CD4-positive, alpha-beta memory T cell (primary cell): ENCODE data around the gene WNK1. TPM values are rescaled to one million over a fixed set of nuclear protein-coding genes. Genes with fewer than 3 reads are reported as not detected.

Experiments
- CTCF ChIA-PET: fragments of 350-600 bp; sonication (Branson Sonifier 250); formaldehyde crosslinking; loops from one replicate; lab custom pipeline; 2021; ENCODE audit warnings: inconsistent platforms; ENCODE audit not compliant: partially characterized antibody; lab: Charles Lee
- POLR2A ChIA-PET: fragments of 350-600 bp; sonication (Branson Sonifier 250); formaldehyde crosslinking; loops from one replicate; lab custom pipeline; 2021; ENCODE audit not compliant: partially characterized antibody; lab: Charles Lee
- DNase-seq, 5 donors: peaks; one replicate each; pipeline versions ENCODE4 v3.0.0 to v3.0.0-alpha.2; 2020 to 2022; ENCODE audit warnings: mixed read lengths in 1 of 5
- H3K27ac ChIP-seq: one replicate; pipeline ENCODE4 v1.7.0; 2013; ENCODE audit warnings: low read depth, low read length
- H3K27me3 ChIP-seq: 2 replicates; pipeline ENCODE4 v1.7.0; 2013; ENCODE audit warnings: mild to moderate bottlenecking, low read length, moderate library complexity; ENCODE audit not compliant: insufficient read depth
- H3K36me3 ChIP-seq: 2 replicates; pipeline ENCODE4 v1.7.0; 2013; ENCODE audit warnings: mild to moderate bottlenecking, low read length, moderate library complexity; ENCODE audit not compliant: insufficient read depth
- H3K4me1 ChIP-seq: 2 replicates; pipeline ENCODE4 v1.7.0; 2013; ENCODE audit warnings: mild to moderate bottlenecking, low read length, moderate library complexity; ENCODE audit not compliant: insufficient read depth
- H3K4me3 ChIP-seq, 2 donors: one replicate each; pipeline ENCODE4 v1.7.0; 2013; ENCODE audit warnings: low read length in 2 of 2, mild to moderate bottlenecking in 1 of 2
- H3K9me3 ChIP-seq, 2 donors: one replicate each; pipeline ENCODE4 v1.7.0; 2013; ENCODE audit warnings: low read length in 2 of 2, control low read depth in 1 of 2; ENCODE audit not compliant: control insufficient read depth in 1 of 2
- H3K27ac Mint-ChIP-seq, 7 donors: one replicate each; pipeline ENCODE4 v1.8.0; 2020 to 2021; ENCODE audit warnings: mixed read lengths in 7 of 7, mild to moderate bottlenecking in 6 of 7, inconsistent platforms in 3 of 7, moderate library complexity in 3 of 7
- H3K27me3 Mint-ChIP-seq, 2 donors: one replicate each; pipeline ENCODE4 v1.8.0; 2020 to 2021; ENCODE audit warnings: mixed read lengths in 2 of 2
- H3K36me3 Mint-ChIP-seq, 2 donors: one replicate each; pipeline ENCODE4 v1.8.0; 2020 to 2021; ENCODE audit warnings: mixed read lengths in 2 of 2, inconsistent platforms in 1 of 2, mild to moderate bottlenecking in 1 of 2
- H3K4me1 Mint-ChIP-seq, 4 donors: one replicate each; pipeline ENCODE4 v1.8.0; 2020 to 2021; ENCODE audit warnings: mixed read lengths in 4 of 4, mild to moderate bottlenecking in 1 of 4
- H3K4me3 Mint-ChIP-seq, 8 donors: one replicate each; pipeline ENCODE4 v1.8.0; 2020 to 2021; ENCODE audit warnings: mixed read lengths in 8 of 8, mild to moderate bottlenecking in 7 of 8, moderate library complexity in 6 of 8, inconsistent platforms in 3 of 8
- H3K9me3 Mint-ChIP-seq, 8 donors: one replicate each; pipeline ENCODE4 v1.8.0; 2020 to 2021; ENCODE audit warnings: mixed read lengths in 8 of 8, mild to moderate bottlenecking in 5 of 8, inconsistent platforms in 3 of 8, moderate library complexity in 1 of 8
- intact Hi-C: fragments of 100-400 bp; cut with micrococcal nuclease; formaldehyde crosslinking; loops from one replicate; pipeline ENCODE4 v1.15.1; 2023
- polyA plus RNA-seq, 2 donors: library from polyadenylated mRNA; unstranded; fragments of 300-500 nt; fragmentation: Illumina TruSeq; gene quantifications; one replicate each; pipeline ENCODE4 v1.2.3, GENCODE V29; 2021
- total RNA-seq, 2 experiments: library from RNA; stranded (reverse); gene quantifications; one replicate each; pipeline ENCODE4 v1.2.3, GENCODE V29; 2021

Gene WNK1
- total and polyA plus RNA-seq, 4 experiments from 2014 or later, result 4.5 to 194 (median 121) TPM

GRCh38 chr12:913919-914698 lies 161.7 kb downstream of the WNK1 start:
- H3K4me3 ChIP-seq, result no peak overlapping the region
- no peak for DNase-seq
- CTCF ChIA-PET, result interaction anchor here (0.9 to 2.3 kb wide), 2 partner anchors 35 to 367 kb away, joined by 3 to 8 read pairs; partner anchors contain the start of gene RAD52
- POLR2A ChIA-PET, result interaction anchor here (1.2 to 1.8 kb wide), 3 partner anchors 8 to 35 kb away, joined by 3 to 5 read pairs (median 4); partner anchors contain the start of gene RAD52
- peaks cover 35 to 86% of the 10 kb centered on the region in 2 donors for H3K36me3 Mint-ChIP-seq
- no peak overlapping the region for H3K4me3 Mint-ChIP-seq
- H3K27ac Mint-ChIP-seq, result peak overlapping the region in 6 of 7 donors; percentile 3 to 68 (median 36)
- intact Hi-C loops, result loop anchor here (5.0 kb wide), 1 partner anchor 33 kb away; the partner anchor contains the start of gene RAD52
- H3K9me3 ChIP-seq, result no peaks in the 10 kb centered on the region
- no peak overlapping the region for H3K27ac ChIP-seq
- H3K4me1 ChIP-seq, result peaks cover 7% of the 10 kb centered on the region
- H3K27me3 Mint-ChIP-seq, result no peaks in the 10 kb centered on the region
- H3K9me3 Mint-ChIP-seq, result no peaks in the 10 kb centered on the region
- peaks cover 54% of the 10 kb centered on the region for H3K36me3 ChIP-seq
- peaks cover 8 to 28% (median 12%) of the 10 kb centered on the region in 4 donors for H3K4me1 Mint-ChIP-seq
- no peaks in the 10 kb centered on the region for H3K27me3 ChIP-seq

DNA sequence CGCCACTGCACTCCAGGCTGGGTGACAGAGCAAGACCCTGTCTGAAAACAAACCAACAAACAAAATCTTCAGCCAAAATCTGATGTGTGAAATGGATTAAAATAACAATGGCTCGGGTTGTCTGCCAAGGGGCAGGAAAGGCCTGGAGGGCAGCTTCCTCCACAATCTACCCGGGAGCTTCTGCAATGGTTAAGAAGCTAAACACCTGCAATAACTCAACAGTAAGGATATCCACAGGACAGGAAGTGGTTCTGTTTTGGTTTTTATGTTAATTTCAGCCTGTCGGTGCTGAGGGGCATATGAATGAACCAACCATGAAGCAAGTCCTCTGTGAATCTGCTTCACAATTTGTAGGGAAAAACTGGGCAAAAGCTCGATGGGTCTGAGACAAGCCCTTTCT lies 162.7 kb downstream of the WNK1 start:
- Histone ChIP-seq H3K27ac (no peak overlapping the region), H3K9me3 (no peaks in the 10 kb centered on the region), H3K27me3 (no peaks in the 10 kb centered on the region), H3K4me1 (peaks cover 7% of the 10 kb centered on the region), H3K4me3 (no peak overlapping the region), H3K36me3 (peaks cover 47% of the 10 kb centered on the region)
- CTCF ChIA-PET, result no interaction called here
- Mint-ChIP-seq H3K27ac (peak overlapping the region in 6 of 7 donors; percentile 30 to 68 (median 46)), H3K4me1 (peaks cover 8 to 28% (median 12%) of the 10 kb centered on the region in 4 donors), H3K4me3 (no peak overlapping the region), H3K27me3 (no peaks in the 10 kb centered on the region), H3K36me3 (peaks cover 27 to 76% of the 10 kb centered on the region in 2 donors), H3K9me3 (no peaks in the 10 kb centered on the region)
- DNase-seq, result no peak
- POLR2A ChIA-PET, result interaction anchor here (1.3 to 1.8 kb wide), 2 partner anchors 9 to 11 kb away, joined by 4 to 5 read pairs; no protein-coding TSS in a partner anchor
- intact Hi-C loops, result no loop called here

DNA sequence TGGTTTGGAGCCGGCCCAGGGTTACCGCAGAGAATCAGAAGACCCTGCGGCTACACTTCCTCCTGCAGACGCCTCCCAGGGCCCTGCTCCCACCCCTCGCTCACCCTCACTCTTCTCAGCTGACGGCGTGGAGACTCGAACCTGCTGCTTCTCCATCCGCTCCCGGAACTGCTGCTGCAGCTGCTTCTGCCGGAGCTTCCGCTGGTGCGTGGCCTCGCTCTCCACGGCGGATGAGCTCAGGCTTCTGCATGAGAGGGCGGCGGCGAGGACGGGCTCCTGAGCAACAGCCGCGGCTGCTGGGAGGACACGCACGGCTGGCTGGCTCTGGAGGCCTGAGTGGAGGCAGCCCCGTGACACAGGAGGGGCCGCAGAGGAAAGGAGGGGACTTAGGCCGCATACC lies 163.9 kb downstream of the WNK1 start:
- Histone ChIP-seq H3K9me3 (no peaks in the 10 kb centered on the region), H3K27ac (no peak overlapping the region), H3K4me3 (no peak overlapping the region), H3K36me3 (peaks cover 45% of the 10 kb centered on the region), H3K27me3 (no peaks in the 10 kb centered on the region), H3K4me1 (peaks cover 7% of the 10 kb centered on the region)
- H3K4me3 Mint-ChIP-seq, result peak overlapping the region in 3 of 8 donors; percentile 44 to 57 (median 50)
- peaks cover 8 to 33% (median 12%) of the 10 kb centered on the region in 4 donors for H3K4me1 Mint-ChIP-seq
- peak overlapping the region in 3 of 7 donors; percentile 48 to 85 (median 66) for H3K27ac Mint-ChIP-seq
- DNase-seq, result no peak
- CTCF ChIA-PET, result interaction anchor here (1.1 to 1.2 kb wide), 2 partner anchors 11 to 177 kb away, joined by 3 to 4 read pairs; no protein-coding TSS in a partner anchor
- intact Hi-C loops, result no loop called here
- peaks cover 27 to 73% of the 10 kb centered on the region in 2 donors for H3K36me3 Mint-ChIP-seq
- no peaks in the 10 kb centered on the region for H3K27me3 Mint-ChIP-seq
- POLR2A ChIA-PET, result no interaction called here
- no peaks in the 10 kb centered on the region for H3K9me3 Mint-ChIP-seq

GRCh38 chr12:916712-917445 lies 164.5 kb downstream of the WNK1 start:
- no peaks in the 10 kb centered on the region for H3K9me3 Mint-ChIP-seq
- intact Hi-C loops, result no loop called here
- H3K4me1 Mint-ChIP-seq, result peaks cover 7 to 33% (median 12%) of the 10 kb centered on the region in 4 donors
- Histone ChIP-seq H3K9me3 (no peaks in the 10 kb centered on the region), H3K4me1 (peaks cover 7% of the 10 kb centered on the region), H3K36me3 (peaks cover 45% of the 10 kb centered on the region), H3K4me3 (no peak overlapping the region), H3K27me3 (no peaks in the 10 kb centered on the region), H3K27ac (no peak overlapping the region)
- POLR2A ChIA-PET, result no interaction called here
- H3K27me3 Mint-ChIP-seq, result no peaks in the 10 kb centered on the region
- H3K27ac Mint-ChIP-seq, result peak overlapping the region in 3 of 7 donors; percentile 8 to 75 (median 60)
- peaks cover 27 to 68% of the 10 kb centered on the region in 2 donors for H3K36me3 Mint-ChIP-seq
- CTCF ChIA-PET, result interaction anchor here (1.1 to 1.2 kb wide), 2 partner anchors 11 to 176 kb away, joined by 3 to 4 read pairs; no protein-coding TSS in a partner anchor
- H3K4me3 Mint-ChIP-seq, result peak overlapping the region in 2 of 8 donors; percentile 17 to 35
- DNase-seq, result no peak

DNA sequence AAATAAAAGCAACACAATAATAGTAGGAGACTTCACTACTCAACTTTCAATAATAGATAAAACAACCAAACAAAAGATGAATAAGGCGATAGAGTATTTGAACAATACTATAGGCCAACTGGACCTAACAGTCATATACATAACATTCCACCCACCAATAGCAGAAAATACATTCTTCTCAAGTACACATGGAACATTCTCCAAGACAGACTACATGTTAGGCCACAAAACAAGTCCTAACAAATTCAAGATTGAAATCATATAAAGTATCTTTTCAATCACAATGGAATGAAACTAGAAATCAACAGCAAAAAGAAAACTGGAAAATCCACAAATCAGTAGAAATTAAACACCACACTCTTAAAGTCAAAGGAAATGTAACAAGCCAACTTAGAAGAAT lies 168.3 kb downstream of the WNK1 start:
- peaks cover 32% of the 10 kb centered on the region for H3K36me3 ChIP-seq
- H3K9me3 ChIP-seq, result no peaks in the 10 kb centered on the region
- intact Hi-C loops, result no loop called here
- no peaks in the 10 kb centered on the region for H3K27me3 ChIP-seq
- no peak overlapping the region for H3K4me3 ChIP-seq
- Mint-ChIP-seq H3K9me3 (no peaks in the 10 kb centered on the region), H3K4me3 (no peak overlapping the region), H3K27ac (peak overlapping the region in 3 of 7 donors; percentile 39 to 71 (median 58)), H3K36me3 (peaks cover 30 to 51% of the 10 kb centered on the region in 2 donors), H3K27me3 (no peaks in the 10 kb centered on the region), H3K4me1 (peaks cover 0 to 17% (median 2%) of the 10 kb centered on the region in 4 donors)
- H3K27ac ChIP-seq, result no peak overlapping the region
- ChIA-PET CTCF (no interaction called here), POLR2A (no interaction called here)
- no peaks in the 10 kb centered on the region for H3K4me1 ChIP-seq
- DNase-seq, result no peak

- no peaks in the 10 kb centered on the region for H3K9me3 ChIP-seq
These were observed 169.9 kb downstream of the WNK1 start for GRCh38 chr12:922285-922684.

More at GRCh38 chr12:922285-922684, 169.9 kb downstream of the WNK1 start:
- Mint-ChIP-seq H3K4me3 (no peak overlapping the region), H3K27me3 (no peaks in the 10 kb centered on the region), H3K9me3 (no peaks in the 10 kb centered on the region), H3K27ac (peak overlapping the region in 2 of 7 donors; percentile 12 to 80), H3K4me1 (peaks cover 0 to 6% (median under 1%) of the 10 kb centered on the region in 4 donors), H3K36me3 (peaks cover 32 to 49% of the 10 kb centered on the region in 2 donors)
- H3K4me3 ChIP-seq, result no peak overlapping the region
- ChIA-PET POLR2A (interaction anchor here (1.1 kb wide), 1 partner anchor 27 kb away, joined by 6 read pairs; the partner anchor contains the start of gene RAD52), CTCF (no interaction called here)
- no peaks in the 10 kb centered on the region for H3K4me1 ChIP-seq
- DNase-seq, result no peak
- H3K27ac ChIP-seq, result no peak overlapping the region
- intact Hi-C loops, result no loop called here
- no peaks in the 10 kb centered on the region for H3K27me3 ChIP-seq
- peaks cover 32% of the 10 kb centered on the region for H3K36me3 ChIP-seq
